Eye (tissue), 1 donor: Measurements from ENCODE around the gene EAF1.
"Not testable (repeated sequence)": the region's sequence is repeated elsewhere in the genome, so short reads cannot be mapped to it uniquely, and the experiment has no call there.

ENCODE experiments used
- DNase-seq: peaks from one replicate; pipeline ENCODE4 v3.0.0-alpha.2; 2015

Gene EAF1

GRCh38 chr3:15427182-15427880 lies at the start of gene EAF1, which contains the start of gene METTL6:
Gene EAF1 (plus strand): TSS chr3:15427598. CDS start chr3:15427780, 182 bp downstream.
Gene METTL6 (minus strand): TSS chr3:15427544. CDS start chr3:15426511, 1,033 bp downstream.
- DNase-seq: peak; percentile 93

- DNase-seq: peak; percentile 98
Observed at GRCh38 chr3:15377961-15378791, 49.2 kb upstream of the EAF1 start.

GRCh38 chr3:15380980-15381890 lies 46.2 kb upstream of the EAF1 start:
- no peak for DNase-seq

GRCh38 chr3:15382405-15382923 lies 44.9 kb upstream of the EAF1 start:
- DNase-seq: peak; percentile 25

GRCh38 chr3:15384510-15385237 lies 42.7 kb upstream of the EAF1 start:
- DNase-seq: no peak

GRCh38 chr3:15385238-15385695 lies 42.1 kb upstream of the EAF1 start:
- DNase-seq: not testable (repeated sequence)

- DNase-seq: no peak
Observed at GRCh38 chr3:15385901-15386653, 41.3 kb upstream of the EAF1 start.

GRCh38 chr3:15386654-15386955 lies 40.8 kb upstream of the EAF1 start:
- not testable (repeated sequence) for DNase-seq

GRCh38 chr3:15387171-15387581 lies 40.2 kb upstream of the EAF1 start:
- no peak for DNase-seq

GRCh38 chr3:15387735-15388134 lies 39.7 kb upstream of the EAF1 start:
- no peak for DNase-seq

- DNase-seq: not testable (repeated sequence)
Observed at GRCh38 chr3:15388335-15388734, 39.1 kb upstream of the EAF1 start.

- no peak for DNase-seq
Observed at GRCh38 chr3:15390460-15390859, 36.9 kb upstream of the EAF1 start.

GRCh38 chr3:15391007-15391406 lies 36.4 kb upstream of the EAF1 start:
- DNase-seq: no peak

- not testable (repeated sequence) for DNase-seq
Observed at GRCh38 chr3:15393252-15393651, 34.1 kb upstream of the EAF1 start.

- peak; percentile 10 for DNase-seq
Observed at GRCh38 chr3:15398731-15399133, 28.7 kb upstream of the EAF1 start.

- DNase-seq: no peak
Observed at GRCh38 chr3:15399970-15400369, 27.4 kb upstream of the EAF1 start.

GRCh38 chr3:15401936-15402335 lies 25.5 kb upstream of the EAF1 start:
- no peak for DNase-seq

GRCh38 chr3:15403495-15403894 lies 23.9 kb upstream of the EAF1 start:
- peak; percentile 42 for DNase-seq

GRCh38 chr3:15403965-15404364 lies 23.4 kb upstream of the EAF1 start:
- no peak for DNase-seq

GRCh38 chr3:15404767-15405166 lies 22.6 kb upstream of the EAF1 start:
- no peak for DNase-seq

- DNase-seq: peak; percentile 74
Observed at GRCh38 chr3:15405448-15406050, 21.8 kb upstream of the EAF1 start.
